Tibial nerve (tissue), 4 donors: ENCODE data around the gene GTF2F2. TPM values are rescaled to one million over a fixed set of nuclear protein-coding genes. Genes with fewer than 3 reads are reported as not detected.

Experiments
- DNase-seq, 2 donors: peaks; one replicate each; pipeline ENCODE4 v3.0.0-alpha.2; 2019; ENCODE audit warnings: low spot score in 2 of 2
- H3K27ac ChIP-seq, 4 donors: fragments of 200-600 bp; sonication (generic) in 3 of 4; one replicate each; pipeline ENCODE4 v1.5.1; 2017 to 2019; ENCODE audit warnings: mild to moderate bottlenecking in 1 of 4
- H3K27me3 ChIP-seq, 2 donors: fragments of 200-600 bp; sonication (generic) in 1 of 2; one replicate each; pipeline versions ENCODE4 v1.5.1 to v1.6.0; 2017 to 2019
- H3K36me3 ChIP-seq, 3 donors: fragments of 200-600 bp; sonication (generic); one replicate each; pipeline ENCODE4 v1.5.1; 2018 to 2019
- H3K4me1 ChIP-seq, 4 donors: fragments of 200-600 bp; sonication (generic) in 3 of 4; one replicate each; pipeline ENCODE4 v1.5.1; 2017 to 2019
- H3K4me3 ChIP-seq, 4 donors: fragments of 200-600 bp; sonication (generic) in 3 of 4; one replicate each; pipeline ENCODE4 v1.5.1; 2017 to 2019; ENCODE audit warnings: mild to moderate bottlenecking in 1 of 4, moderate library complexity in 1 of 4
- H3K9me3 ChIP-seq, 4 donors: fragments of 200-600 bp; sonication (generic) in 3 of 4; one replicate each; pipeline ENCODE4 v1.5.1; 2017 to 2019
- CTCF ChIP-seq, 5 experiments: fragments of 200-600 bp in 3 of 5; fragments of 450-650 bp in 2 of 5; sonication (generic) in 3 of 5; IDR thresholded peaks; one replicate each; pipeline ENCODE4 v1.5.1; 2016 to 2019; ENCODE audit warnings: antibody characterized with exemption in 5 of 5, mild to moderate bottlenecking in 3 of 5, moderate library complexity in 2 of 5
- EP300 ChIP-seq, 2 donors: sonication (generic); formaldehyde crosslinking; IDR thresholded peaks; one replicate each; pipeline ENCODE4 v1.6.1; 2017; ENCODE audit warnings: antibody characterized with exemption in 2 of 2, mild to moderate bottlenecking in 1 of 2
- POLR2A ChIP-seq, 2 donors: fragments of 450-650 bp; IDR thresholded peaks; one replicate each; pipeline ENCODE4 v1.6.1; 2017; ENCODE audit warnings: antibody characterized with exemption in 2 of 2, mild to moderate bottlenecking in 2 of 2, moderate library complexity in 2 of 2
- WGBS, 2 donors: methylation state at CpG; one replicate each; pipeline ENCODE4 v1.1.5; 2018; 5-methylcytosine and 5-hydroxymethylcytosine counted together
- total RNA-seq, 4 donors: library from RNA; depleted of rRNA; stranded (reverse); fragments of >200 nt; gene quantifications; one replicate each; pipeline ENCODE4 v1.1.0, GENCODE V29; 2016

GTF2F2 gene
- total RNA-seq, 4 donors from 2014 or later: 20.2 to 28.8 (median 24.1) TPM

GRCh38 chr13:45119469-45119990, 780 bp upstream of the GTF2F2 start:
- Histone ChIP-seq H3K9me3 (no peaks in the 10 kb centered on the region), H3K36me3 (no peaks in the 10 kb centered on the region), H3K27me3 (no peaks in the 10 kb centered on the region), H3K4me3 (peak overlapping the region; percentile 54 to 95 (median 74)), H3K4me1 (peaks cover 0 to 35% (median 15%) of the 10 kb centered on the region in 4 donors), H3K27ac (peak overlapping the region; percentile 48 to 90 (median 84))
- DNase-seq: peak in 1 of 2 donors; percentile 8
- WGBS, 2 donors: 4 to 5% methylated on average over 7 of the region's 7 CpGs
- TF ChIP-seq EP300 (IDR thresholded peaks at IDR 0.05) (no peak), CTCF (IDR thresholded peaks at IDR 0.05) (no peak), POLR2A (IDR thresholded peaks at IDR 0.05) (no peak)

GRCh38 chr13:45120967-45121831, 889 bp downstream of the GTF2F2 start:
- WGBS, 2 donors: 8 to 9% methylated on average over 13 of the region's 13 CpGs
- DNase-seq: no peak
- TF ChIP-seq POLR2A (IDR thresholded peaks at IDR 0.05) (no peak), CTCF (IDR thresholded peaks at IDR 0.05) (no peak), EP300 (IDR thresholded peaks at IDR 0.05) (no peak)
- Histone ChIP-seq H3K27ac (peak overlapping the region; percentile 48 to 90 (median 84)), H3K9me3 (no peaks in the 10 kb centered on the region), H3K4me3 (peak overlapping the region; percentile 54 to 95 (median 74)), H3K27me3 (no peaks in the 10 kb centered on the region), H3K4me1 (peaks cover 0 to 35% (median 15%) of the 10 kb centered on the region in 4 donors), H3K36me3 (no peaks in the 10 kb centered on the region)

DNA sequence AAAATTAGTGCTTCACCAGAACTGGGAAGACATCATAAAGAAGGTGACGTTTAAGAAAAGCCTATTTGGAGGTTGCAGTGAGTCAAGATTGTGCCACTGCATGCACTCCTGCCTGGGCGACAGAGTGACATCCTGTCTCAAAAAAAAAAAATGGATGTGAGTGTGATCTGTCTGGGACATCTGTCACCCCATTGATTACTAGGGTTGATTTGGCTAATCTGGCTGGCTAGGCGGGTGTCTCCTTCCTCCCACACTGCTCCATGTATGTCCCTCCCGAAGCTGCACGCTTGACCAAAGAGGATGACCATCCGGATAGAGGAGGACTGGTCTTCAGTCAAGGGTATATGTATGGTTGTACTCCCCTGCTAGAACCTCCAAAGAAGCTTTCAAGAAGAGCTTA, 2.6 kb downstream of the GTF2F2 start:
- Histone ChIP-seq H3K36me3 (no peaks in the 10 kb centered on the region), H3K27me3 (no peaks in the 10 kb centered on the region), H3K4me3 (no peak overlapping the region), H3K4me1 (peaks cover 0 to 35% (median 15%) of the 10 kb centered on the region in 4 donors), H3K9me3 (no peaks in the 10 kb centered on the region), H3K27ac (no peak overlapping the region)
- TF ChIP-seq EP300 (IDR thresholded peaks at IDR 0.05) (no peak), POLR2A (IDR thresholded peaks at IDR 0.05) (no peak), CTCF (IDR thresholded peaks at IDR 0.05) (no peak)
- WGBS, 2 donors: 84 to 90% methylated on average over 6 of the region's 6 CpGs
- DNase-seq: no peak

DNA sequence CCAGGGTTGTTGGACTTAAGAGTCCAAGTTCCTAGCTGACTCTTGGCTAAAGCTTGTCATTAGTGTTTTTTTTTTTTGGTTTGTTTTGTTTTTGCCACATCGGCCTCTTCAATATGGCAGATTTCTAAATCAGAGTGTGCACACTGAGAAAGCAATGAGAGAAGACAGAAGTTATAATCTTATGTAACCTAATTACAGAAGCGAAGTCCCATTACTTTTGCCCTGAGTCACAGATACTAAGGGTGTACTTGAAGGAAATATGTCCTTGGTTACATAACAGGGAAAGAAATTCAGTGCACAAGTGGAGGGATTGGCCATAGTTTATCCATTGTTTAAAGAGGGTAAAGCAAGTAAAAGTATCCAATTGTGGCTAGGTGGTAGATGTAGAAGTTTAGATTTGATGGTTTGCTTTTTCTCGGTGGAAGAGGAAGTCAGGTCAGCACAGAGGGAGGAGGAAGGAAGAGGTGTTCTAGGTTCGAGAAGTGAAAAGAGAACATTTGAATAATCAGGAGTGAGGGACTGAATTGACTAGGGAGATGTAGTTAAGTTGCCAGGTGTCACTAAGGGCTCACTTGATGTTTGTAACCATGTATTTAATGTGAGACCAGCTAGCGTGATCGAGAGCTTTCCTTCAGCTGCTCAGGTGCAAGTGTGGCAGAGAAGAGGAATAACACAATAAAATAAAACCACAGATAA, 12.2 kb downstream of the GTF2F2 start:
- WGBS, 2 donors: 87 to 91% methylated on average over 6 of the region's 6 CpGs
- Histone ChIP-seq H3K27me3 (no peaks in the 10 kb centered on the region), H3K27ac (no peak overlapping the region), H3K4me3 (no peak overlapping the region), H3K36me3 (peaks cover 0 to 7% (median 0%) of the 10 kb centered on the region in 3 donors), H3K9me3 (peaks cover 0 to 14% (median 3%) of the 10 kb centered on the region in 4 donors), H3K4me1 (peaks cover 0 to 6% (median 0%) of the 10 kb centered on the region in 4 donors)
- DNase-seq: no peak
- no peak for TF ChIP-seq EP300 (IDR thresholded peaks at IDR 0.05)
- no peak for TF ChIP-seq POLR2A (IDR thresholded peaks at IDR 0.05)
- TF ChIP-seq CTCF (IDR thresholded peaks at IDR 0.05): no peak
